HG03097 (cell line): ENCODE data around the gene CLTCL1.
"Not testable (repeated sequence)": the region's sequence is repeated elsewhere in the genome, so short reads cannot be mapped to it uniquely, and the experiment has no call there.

Experiments used
- ATAC-seq: cut with Tn5 transposase; IDR thresholded peaks from one replicate; pipeline ENCODE4 v1.9.1; 2021; ENCODE audit not compliant: unreplicated experiment, low FRiP score

CLTCL1 gene

DNA sequence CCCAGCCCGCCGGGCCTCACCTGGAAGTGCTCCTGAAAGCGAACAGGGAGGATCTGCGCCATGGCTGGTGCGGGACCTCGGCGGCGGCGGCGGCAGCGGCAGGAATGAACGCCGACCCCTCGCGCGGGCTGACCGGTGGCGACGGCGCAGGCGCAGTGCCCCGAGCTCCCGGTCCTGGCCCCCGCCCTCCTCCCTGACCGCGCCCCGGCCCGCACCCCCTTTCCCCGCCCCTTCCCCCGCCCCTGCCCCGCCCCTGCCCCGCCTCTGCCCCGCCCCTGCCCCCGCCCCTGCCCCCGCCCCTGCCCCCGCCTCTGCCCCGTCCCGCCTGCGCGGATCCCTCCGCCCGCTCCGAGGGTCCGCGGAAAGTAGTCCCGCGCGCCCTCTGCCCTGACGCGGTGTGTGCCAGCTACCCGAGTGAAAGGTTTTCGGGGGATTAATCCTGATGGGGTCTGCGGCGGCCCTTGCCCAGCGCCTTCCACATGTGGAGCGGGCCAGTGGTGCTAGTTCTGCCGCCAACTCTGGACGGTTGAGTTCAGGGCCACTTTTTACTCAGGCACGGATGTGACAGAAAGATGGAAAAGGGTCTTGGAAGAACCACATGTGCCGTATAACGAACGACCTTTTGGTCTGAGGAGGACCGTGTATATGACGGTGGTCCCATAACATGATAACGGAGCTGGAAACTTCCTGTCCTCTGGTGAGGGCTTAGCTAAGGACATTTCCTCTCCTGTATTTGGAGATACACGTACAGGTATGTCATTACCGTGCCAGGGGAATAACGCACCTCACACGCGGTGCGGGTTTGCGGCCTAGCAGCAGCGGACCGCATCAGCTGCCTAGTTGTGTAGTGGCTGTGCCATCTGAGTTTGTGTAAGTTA, at the start of gene CLTCL1:
TSS of gene CLTCL1 (minus strand) at position 140 of the 878 bp plus-strand sequence. CDS start at position 62, 78 bp downstream.
- peak; percentile 52 for ATAC-seq

DNA sequence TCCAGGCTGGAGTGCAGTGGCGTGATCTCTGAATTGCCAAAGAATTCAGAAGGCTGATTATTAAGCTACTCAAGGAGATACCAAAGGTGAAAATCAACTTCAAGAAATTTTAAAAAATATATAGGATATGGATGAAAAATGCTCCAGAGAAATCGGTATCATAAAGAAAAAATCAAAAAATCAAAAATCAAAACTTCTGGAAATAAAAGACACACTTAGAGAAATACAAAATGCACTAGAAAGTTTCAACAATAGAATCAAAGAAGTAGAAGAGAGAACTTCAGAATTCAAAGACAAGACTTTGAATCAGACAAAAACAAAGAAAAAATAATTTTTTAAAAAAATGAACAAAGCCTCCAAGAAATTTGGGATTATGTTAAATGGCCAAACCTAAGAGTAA, 45.6 kb upstream of the CLTCL1 start:
- no peak for ATAC-seq

DNA sequence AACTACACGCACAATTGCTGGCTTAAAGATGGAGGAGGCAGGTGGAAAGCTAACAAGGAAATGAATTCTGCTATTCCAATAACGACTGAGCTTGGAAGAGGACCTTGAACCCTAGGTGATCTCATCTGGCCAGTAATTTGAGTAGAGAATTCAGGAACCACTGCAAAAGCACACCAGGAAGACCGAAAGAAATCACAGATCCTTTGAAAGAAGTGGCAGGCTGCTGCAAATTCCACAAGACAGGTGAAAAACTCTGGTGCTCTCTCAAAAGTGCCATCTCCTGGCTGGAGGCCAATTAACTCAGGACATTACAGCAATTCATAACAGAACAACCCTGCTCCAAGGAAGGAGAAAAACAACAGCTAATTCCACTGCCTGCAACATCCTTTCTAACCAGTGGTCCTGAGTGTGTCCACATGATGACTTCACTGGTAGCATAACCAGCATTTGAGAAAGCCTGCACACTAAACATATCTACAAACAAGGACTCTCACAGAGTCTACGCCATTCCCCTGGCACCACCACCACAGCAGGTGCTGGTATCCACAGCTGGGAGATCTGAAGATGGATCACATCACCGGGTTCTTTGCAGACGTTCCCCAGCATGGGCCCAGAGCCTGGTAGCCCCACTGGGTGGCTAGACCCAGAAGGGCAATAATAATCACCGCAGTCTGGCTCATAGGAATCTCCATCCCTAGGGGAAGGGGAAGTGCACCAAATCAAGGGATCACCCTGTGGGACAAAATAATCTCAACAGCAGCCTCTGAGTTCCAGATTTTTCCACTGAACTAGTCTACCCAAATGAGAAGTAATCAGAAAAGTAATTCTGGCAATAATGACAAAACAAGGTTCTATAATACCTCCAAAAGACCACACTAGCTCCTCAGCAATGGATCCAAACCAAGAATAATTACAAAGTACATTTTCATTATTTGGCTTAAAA, 44.9 kb upstream of the CLTCL1 start:
- ATAC-seq, result no peak

DNA sequence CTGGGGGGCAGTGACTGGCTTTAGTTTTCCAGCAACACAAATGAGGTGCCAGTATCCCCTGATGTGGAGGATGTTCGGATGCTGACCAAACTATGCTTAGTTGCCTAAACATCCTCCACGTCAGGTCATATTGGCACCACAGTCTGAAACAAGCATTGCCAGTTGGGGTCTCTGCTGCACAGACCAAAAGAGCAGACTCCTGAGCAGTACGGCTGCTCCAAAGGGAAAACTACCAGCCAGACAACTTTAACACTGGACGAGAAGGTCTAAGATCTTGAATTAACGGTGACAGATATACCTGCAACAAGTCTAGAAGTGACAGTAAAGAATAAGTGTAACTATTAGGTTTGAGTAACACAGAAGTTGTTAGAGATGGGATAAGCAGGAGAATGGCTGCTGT, 40.5 kb upstream of the CLTCL1 start:
- ATAC-seq, result no peak

DNA sequence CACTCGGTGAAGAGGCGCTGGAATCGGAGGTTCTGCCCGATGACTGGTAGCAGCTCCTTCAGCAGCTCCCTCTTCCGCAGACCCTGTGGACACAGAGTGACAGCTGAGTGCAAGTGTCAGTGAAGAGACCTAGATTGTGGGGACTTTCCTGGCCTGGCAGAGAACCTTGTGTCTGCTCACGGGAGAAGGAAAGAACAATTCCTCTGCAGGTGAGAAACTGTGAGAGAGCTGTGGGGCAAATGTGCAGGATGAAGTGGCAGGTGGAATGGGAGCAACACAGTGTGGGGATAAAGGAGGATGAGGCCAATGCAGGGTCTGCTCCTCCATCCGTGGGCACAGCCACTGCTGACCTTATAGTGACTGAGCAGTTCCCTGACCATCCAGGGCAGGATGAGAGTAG, 40.0 kb upstream of the CLTCL1 start:
- no peak for ATAC-seq

DNA sequence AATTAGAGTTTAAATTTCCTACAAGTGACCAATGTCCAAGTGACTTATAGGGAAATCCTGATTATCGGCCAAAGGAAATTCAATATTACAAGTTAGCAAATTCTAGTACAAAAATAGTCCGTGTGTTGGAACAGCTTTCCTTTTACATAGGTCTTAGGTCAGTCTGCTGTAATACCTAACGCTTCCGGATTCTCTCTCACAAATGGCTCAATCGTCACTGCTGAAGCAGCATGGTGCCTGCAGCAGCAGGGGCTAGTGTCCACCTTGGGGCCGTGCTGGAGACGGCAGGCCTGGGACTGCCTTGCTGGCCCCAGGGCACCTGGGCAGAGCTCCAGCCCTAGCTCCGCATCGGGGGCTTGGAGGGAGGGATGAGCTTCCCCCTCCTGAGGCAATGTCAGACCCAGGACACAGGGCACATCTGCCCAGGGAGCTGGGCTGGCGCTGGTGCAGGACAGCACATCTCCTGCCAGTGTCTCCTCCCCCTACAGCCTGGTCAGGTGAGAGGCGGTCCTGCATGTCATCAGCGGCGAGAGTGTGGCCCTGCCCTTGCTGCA, 39.4 kb upstream of the CLTCL1 start:
- ATAC-seq, result no peak

DNA sequence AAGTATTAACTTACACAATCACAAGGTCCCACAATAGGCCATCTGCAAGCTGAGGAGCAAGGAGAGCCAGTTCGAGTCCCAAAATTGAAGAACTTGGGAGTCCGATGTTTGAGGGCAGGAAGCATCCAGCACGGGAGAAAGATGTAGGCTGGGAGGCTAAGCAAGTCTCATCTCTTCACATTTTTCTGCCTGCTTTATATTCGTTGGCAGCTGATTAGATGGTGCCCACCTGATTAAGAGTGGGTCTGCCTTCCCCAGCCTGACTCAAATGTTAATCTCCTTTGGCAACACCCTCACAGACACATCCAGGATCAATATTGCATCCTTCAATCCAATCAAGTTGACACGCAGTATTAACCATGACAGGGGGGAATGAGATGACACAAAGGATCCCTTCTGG, 38.7 kb upstream of the CLTCL1 start:
- ATAC-seq, result not testable (repeated sequence)

DNA sequence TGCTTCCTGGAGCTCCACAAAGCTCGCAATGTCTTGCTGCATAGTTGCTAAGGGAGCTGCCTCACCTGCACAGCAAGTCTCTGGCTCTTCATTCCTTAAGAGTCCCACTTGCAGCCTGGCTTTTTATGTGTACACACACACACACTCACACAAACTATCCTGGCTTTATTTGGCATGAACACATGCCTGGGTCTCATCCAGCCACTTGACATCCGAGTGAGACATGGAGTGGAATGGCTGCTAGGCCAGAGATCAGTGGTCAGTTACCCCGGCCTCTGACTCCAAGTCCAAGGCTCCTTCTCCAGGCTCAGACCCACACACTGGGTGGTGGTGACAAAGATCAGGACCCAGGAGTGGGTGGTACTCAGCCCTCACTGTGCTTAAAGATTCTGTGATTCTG, 37.9 kb upstream of the CLTCL1 start:
- ATAC-seq, result no peak

DNA sequence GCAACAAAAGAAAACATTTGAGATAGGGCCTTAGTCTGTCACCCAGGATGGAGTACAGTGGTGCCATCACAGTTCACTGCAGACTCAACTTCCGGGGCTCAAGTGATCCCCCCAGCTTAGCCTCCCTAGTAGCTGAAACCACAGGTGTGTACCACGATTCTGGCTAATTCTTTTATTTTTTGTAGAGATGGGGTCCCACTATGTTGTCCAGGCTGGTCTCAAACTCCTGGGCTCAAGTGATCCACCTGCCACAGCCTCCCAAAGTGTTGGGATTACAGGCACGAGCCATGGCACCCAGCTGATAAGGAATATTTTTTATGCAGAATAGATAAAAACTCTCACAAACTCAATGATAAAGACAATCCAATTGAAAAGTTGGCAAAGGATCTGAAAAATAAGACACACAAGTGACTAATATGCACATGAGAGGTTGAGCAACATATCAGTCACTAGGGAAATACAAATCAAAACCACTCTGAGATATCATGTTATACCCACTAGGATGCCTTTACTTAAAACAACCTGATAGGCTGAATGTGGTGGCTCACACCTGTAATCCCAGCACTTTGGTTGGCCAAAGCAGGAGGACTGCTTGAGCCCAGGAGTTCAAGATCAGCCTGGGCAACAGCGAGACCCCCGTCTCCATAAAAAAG, 33.9 kb upstream of the CLTCL1 start:
- no peak for ATAC-seq

DNA sequence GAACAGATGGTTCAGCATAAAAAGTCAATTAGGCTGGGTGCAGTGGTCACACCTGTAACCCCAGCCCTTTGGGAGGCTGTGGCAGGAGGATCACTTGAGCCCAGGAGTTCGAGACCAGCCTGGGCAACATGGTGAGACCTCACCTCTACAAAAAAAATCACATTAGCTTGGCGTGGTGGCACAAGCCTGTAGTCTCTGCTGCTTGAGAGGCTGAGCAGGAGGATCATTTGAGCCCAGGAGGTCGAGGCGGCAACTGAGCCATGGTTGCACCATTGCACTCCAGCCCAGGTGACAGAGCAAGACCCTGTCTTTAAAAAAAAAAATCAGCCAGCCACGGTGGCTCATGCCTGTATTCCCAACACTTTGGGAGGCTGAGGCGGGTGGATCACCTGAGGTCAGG, 31.9 kb upstream of the CLTCL1 start:
- ATAC-seq, result not testable (repeated sequence)

DNA sequence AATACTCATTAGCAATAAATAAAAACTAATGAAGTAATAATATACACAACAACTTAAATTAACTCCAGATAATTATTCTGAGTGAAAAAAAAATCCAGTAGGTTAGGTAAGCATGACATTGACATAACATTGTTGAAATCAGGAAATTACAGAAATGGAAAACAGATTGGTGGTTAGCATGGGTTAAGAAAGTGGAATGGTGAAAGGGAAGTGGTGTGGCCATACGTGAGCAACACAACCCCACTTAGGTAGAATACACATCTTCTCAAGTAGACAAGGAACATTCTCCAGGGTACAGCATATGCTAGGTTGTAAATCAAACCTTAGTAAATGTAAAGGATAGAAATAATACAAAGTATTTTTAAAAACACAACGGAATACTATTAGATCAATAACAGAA, 30.2 kb upstream of the CLTCL1 start:
- no peak for ATAC-seq

DNA sequence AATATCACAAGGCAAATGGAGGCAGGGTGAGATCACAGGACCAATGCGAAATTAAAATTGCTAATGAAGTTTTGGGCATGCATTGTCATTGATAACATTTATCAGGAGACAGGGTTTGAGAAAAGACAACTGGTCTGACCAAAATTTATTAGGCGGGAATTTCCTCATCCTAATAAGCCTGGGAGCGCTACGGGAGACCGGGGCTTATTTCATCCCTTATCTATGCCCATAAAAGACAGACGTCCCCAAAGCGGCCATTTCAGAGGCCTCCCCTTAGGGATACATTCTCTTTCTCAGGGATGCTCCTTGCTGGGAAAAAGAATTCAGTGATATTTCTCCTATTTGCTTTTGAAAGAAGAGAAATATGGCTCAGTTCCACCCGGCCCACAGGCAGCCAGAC, 28.6 kb upstream of the CLTCL1 start:
- ATAC-seq, result not testable (repeated sequence)

DNA sequence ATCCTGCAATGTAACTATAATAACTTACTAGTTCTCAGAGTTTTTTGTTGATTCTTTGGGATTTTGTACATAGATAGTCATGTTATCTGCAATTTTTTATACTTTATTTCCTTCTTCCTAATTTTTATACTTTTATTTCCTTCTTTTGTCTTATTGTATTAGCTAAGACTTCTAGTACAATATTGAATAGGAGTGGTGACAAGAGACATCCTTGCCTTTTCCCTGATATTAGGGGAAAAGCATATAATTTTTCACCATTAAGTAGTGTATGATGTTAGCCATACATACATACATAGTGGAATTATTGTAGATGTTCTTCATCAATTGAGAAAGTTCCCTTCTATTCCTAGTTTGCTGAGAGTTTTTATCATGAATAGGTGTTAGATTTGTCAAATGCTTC, 27.8 kb upstream of the CLTCL1 start:
- no peak for ATAC-seq

DNA sequence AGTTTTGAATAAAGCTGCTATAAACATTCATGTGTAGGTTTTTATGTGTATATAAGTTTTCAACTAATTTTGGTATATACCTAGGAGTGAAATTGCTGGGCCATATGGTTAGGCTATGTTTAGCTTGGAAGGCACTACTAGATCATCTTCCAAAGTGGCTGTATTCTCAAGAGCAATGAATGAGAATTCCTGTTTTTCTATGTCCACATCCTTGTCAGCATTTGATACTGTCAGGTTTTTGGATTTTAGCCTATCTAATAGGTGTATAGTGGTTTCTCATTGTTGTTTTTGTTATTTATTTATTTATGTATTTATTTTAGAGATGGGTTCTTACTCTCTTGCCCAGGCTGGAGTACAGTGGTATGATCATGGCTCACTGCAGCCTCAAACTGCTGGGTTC, 26.3 kb upstream of the CLTCL1 start:
- ATAC-seq, result no peak

DNA sequence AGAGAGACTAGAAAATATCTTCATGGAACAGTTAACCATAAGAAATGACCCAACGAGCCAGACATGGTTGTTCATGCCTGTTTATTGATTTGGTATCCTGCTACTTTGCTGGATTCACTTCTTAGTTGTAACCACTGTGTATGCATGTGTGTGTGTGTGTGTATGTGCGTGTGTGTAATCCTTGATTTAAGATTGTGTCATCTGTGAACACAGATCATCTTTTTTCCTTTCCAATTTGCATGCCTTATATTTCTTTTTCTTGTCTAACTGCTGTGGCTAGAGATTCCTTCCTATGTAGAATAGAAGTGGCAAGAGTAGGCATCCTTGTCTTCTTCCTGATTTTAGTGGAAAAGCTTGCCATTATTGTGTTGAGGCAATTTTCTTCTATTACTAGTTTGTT, 16.4 kb upstream of the CLTCL1 start:
- ATAC-seq, result no peak

DNA sequence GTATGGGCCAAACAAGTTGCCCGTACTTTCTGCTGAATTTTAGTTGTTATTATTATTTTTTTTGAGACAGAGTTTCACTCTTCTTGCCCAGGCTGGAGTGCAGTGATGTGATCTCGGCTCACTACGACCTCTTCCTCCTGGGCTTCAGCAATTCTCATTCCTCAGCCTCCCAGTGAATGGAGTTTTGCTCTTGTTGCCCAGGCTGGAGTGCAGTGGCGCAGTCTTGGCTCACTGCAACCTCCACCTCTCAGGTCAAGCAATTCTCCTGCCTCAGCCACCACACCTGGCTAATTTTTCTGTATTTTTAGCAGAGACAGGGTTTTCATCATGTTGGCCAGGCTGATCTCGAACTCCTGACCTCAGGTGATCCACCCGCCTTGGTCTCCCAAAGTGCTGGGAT, 15.0 kb upstream of the CLTCL1 start:
- not testable (repeated sequence) for ATAC-seq

DNA sequence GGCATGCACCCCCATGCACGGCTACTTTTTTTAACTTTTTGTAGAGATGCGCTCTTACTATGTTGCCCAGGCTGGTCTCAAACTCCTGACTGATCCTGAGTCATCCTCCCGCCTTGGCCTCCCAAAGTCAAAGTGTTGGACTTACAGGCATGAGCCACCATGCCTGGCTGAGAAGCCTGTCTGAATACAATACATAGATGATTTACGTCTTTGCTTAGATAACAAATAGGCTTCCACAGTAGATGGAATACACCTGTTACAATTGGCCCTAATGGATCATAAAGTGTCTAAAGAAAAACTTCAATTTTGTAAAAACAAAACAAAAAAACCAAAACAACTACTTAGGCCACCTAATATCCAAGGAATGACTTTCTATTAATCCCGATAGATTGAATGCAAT, 13.0 kb upstream of the CLTCL1 start:
- no peak for ATAC-seq

DNA sequence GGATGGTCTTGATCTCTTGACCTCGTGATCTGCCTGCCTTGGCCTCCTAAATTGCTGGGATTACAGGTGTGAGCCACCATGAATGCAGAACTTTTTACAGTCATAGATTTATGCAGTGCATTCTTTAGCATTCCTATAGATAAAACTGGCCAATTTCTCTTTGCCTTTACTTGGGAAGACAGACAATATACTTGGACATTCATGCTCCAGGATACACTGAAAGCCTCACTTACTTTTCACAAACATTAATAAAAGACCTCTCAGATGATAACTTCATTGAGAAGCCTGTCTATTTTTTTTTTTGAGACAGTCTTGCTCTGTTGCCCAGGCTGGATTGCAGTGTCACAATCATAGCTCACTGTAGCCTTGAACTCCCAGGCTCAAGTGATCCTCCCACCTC, 12.3 kb upstream of the CLTCL1 start:
- ATAC-seq, result no peak

DNA sequence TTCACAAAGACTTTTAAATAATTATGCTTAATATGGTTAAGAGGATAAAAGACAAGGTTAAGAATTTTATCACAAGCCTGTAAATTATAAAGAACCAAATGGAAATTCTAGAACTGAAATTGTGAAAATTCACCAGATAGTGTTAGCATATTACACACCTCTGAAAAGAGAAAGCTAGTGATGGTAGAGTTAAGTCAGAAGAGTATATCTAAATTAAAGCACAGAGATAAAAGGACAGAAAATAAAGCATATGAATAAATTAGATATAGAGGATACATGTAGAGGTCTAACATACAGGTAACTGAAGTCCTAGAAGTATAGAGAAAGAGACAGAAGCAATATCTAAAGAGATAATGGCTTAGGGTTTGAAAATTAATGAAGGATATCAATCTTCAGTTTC, 4.2 kb upstream of the CLTCL1 start:
- ATAC-seq, result no peak

DNA sequence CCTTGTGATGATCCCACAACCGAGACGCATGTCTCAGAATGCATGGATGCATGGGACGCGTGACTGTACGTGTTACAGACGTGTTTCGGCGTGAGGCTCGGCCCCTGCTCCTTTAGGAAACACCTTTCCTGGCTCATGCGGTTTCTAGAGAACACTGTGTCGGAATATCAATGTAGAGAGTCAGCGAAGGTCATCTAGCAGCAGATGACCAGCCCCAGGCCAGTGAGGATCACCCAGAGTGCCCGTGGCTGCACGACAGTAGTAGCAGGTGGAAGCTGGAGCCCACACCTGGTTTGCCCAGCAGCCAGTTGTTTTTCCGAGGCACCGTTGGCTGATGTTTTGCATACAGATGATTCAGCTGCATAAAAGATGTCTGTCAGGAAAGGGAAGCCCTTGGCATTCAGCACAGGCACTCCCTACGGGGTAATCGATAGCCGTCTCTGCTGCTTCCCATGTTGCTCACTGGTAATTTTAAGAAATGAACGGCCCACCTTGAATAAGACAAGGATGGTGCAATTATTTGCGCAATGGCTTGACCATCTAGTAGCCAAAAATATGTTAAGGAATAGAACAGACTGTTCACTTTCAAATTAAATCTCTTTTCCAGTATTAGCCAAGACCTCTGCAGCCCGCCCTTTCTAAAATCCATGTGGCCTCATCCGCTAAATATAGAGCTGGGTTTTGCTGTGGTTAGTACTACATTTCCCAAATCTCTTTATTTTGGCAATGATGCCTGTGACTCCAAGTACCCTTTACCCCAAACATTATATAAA, 1.1 kb upstream of the CLTCL1 start:
- ATAC-seq, result no peak
